ENCODE results near the gene SGPL1. TPM values are rescaled to one million over a fixed set of nuclear protein-coding genes. Genes with fewer than 3 reads are reported as not detected.

SGPL1 gene
- total RNA-seq, 4 donors from 2014 or later, result 34.2 to 47.1 (median 43.1) TPM

- H3K27ac ChIP-seq, result no peak overlapping the region
- TF ChIP-seq CTCF (IDR thresholded peaks at IDR 0.05) (no peak), POLR2A (IDR thresholded peaks at IDR 0.05) (no peak)
- H3K9me3 ChIP-seq, result no peaks in the 10 kb centered on the region
- no peak for DNase-seq
- intact Hi-C loops (cut with DNase I), result no loop called here
- no peak overlapping the region for H3K4me3 ChIP-seq
- peaks cover 0 to 8% (median 0%) of the 10 kb centered on the region in 3 donors for H3K4me1 ChIP-seq
- H3K36me3 ChIP-seq, result peaks cover 0 to 76% (median 14%) of the 10 kb centered on the region in 3 donors
- no peaks in the 10 kb centered on the region for H3K27me3 ChIP-seq
- 68 to 72% methylated on average over 2 of the region's 2 CpGs for WGBS, 2 donors
Measured at GRCh38 chr10:70846795-70847194, 31.0 kb downstream of the SGPL1 start.

- H3K9me3 ChIP-seq, result no peaks in the 10 kb centered on the region
- no peaks in the 10 kb centered on the region for H3K27me3 ChIP-seq
- intact Hi-C loops (cut with DNase I), result no loop called here
- WGBS, 2 donors, result 75 to 93% methylated on average over 1 of the region's 1 CpG
- TF ChIP-seq CTCF (IDR thresholded peaks at IDR 0.05) (no peak), POLR2A (IDR thresholded peaks at IDR 0.05) (no peak)
- peaks cover 0 to 13% (median 0%) of the 10 kb centered on the region in 3 donors for H3K4me1 ChIP-seq
- H3K4me3 ChIP-seq, result no peak overlapping the region
- no peak for DNase-seq
- peaks cover 0 to 80% (median 18%) of the 10 kb centered on the region in 3 donors for H3K36me3 ChIP-seq
- H3K27ac ChIP-seq, result no peak overlapping the region
Measured at GRCh38 chr10:70847659-70848360, 32.1 kb downstream of the SGPL1 start.

- peaks cover 0 to 22% (median 3%) of the 10 kb centered on the region in 3 donors for H3K4me1 ChIP-seq
- H3K36me3 ChIP-seq, result peaks cover 0 to 89% (median 15%) of the 10 kb centered on the region in 3 donors
- H3K27me3 ChIP-seq, result no peaks in the 10 kb centered on the region
- DNase-seq, result no peak
- TF ChIP-seq CTCF (IDR thresholded peaks at IDR 0.05), result no peak
- no peak for TF ChIP-seq POLR2A (IDR thresholded peaks at IDR 0.05)
- WGBS, 2 donors, result 23 to 28% methylated on average over 2 of the region's 2 CpGs
- no peaks in the 10 kb centered on the region for H3K9me3 ChIP-seq
- intact Hi-C loops (cut with DNase I), result no loop called here
- H3K4me3 ChIP-seq, result no peak overlapping the region
- no peak overlapping the region for H3K27ac ChIP-seq
Measured at GRCh38 chr10:70849582-70850016, 33.9 kb downstream of the SGPL1 start.

GRCh38 chr10:70850097-70850496, 34.3 kb downstream of the SGPL1 start:
- TF ChIP-seq POLR2A (IDR thresholded peaks at IDR 0.05) (no peak), CTCF (IDR thresholded peaks at IDR 0.05) (no peak)
- 73 to 82% methylated on average over 3 of the region's 3 CpGs for WGBS, 2 donors
- Histone ChIP-seq H3K4me3 (no peak overlapping the region), H3K36me3 (peaks cover 0 to 89% (median 12%) of the 10 kb centered on the region in 3 donors), H3K27me3 (no peaks in the 10 kb centered on the region), H3K9me3 (no peaks in the 10 kb centered on the region), H3K4me1 (peaks cover 0 to 22% (median 3%) of the 10 kb centered on the region in 3 donors), H3K27ac (no peak overlapping the region)
- DNase-seq, result no peak
- intact Hi-C loops (cut with DNase I), result no loop called here

- intact Hi-C loops (cut with DNase I), result no loop called here
- 75 to 76% methylated on average over 5 of the region's 5 CpGs for WGBS, 2 donors
- H3K9me3 ChIP-seq, result no peaks in the 10 kb centered on the region
- no peaks in the 10 kb centered on the region for H3K27me3 ChIP-seq
- no peak overlapping the region for H3K27ac ChIP-seq
- DNase-seq, result no peak
- peaks cover 0 to 89% (median 3%) of the 10 kb centered on the region in 3 donors for H3K36me3 ChIP-seq
- H3K4me1 ChIP-seq, result peaks cover 0 to 22% (median 3%) of the 10 kb centered on the region in 3 donors
- TF ChIP-seq CTCF (IDR thresholded peaks at IDR 0.05) (no peak), POLR2A (IDR thresholded peaks at IDR 0.05) (no peak)
- H3K4me3 ChIP-seq, result no peak overlapping the region
Measured at GRCh38 chr10:70851597-70852475, 36.1 kb downstream of the SGPL1 start.

Data from esophagus squamous epithelium (tissue), 5 donors.